HEK293 (cell line): ENCODE data around the gene ERG.

ENCODE experiments used
- PRDM6 ChIP-seq: fragments of 450-650 bp; formaldehyde crosslinking; IDR thresholded peaks from 2 replicates; pipeline ENCODE4 v1.5.1; 2017; ENCODE audit warnings: missing biosample characterization, missing genetic modification characterization
- REST ChIP-seq: fragments of 450-650 bp; formaldehyde crosslinking; IDR thresholded peaks from 2 replicates; pipeline ENCODE4 v1.5.1; 2016; ENCODE audit warnings: missing biosample characterization, missing genetic modification characterization
- ZBTB10 ChIP-seq: fragments of 450-650 bp; formaldehyde crosslinking; IDR thresholded peaks from 2 replicates; pipeline ENCODE4 v1.5.1; 2016; ENCODE audit warnings: missing biosample characterization, missing genetic modification characterization
- ZFP41 ChIP-seq: fragments of 450-650 bp; formaldehyde crosslinking; IDR thresholded peaks from 2 replicates; pipeline ENCODE4 v1.5.1; 2016; ENCODE audit warnings: missing biosample characterization, missing genetic modification characterization, borderline replicate concordance
- ZNF324 ChIP-seq: fragments of 450-650 bp; formaldehyde crosslinking; IDR thresholded peaks from 2 replicates; pipeline ENCODE4 v1.5.1; 2016; ENCODE audit warnings: missing biosample characterization, missing genetic modification characterization
- ZNF626 ChIP-seq: fragments of 450-650 bp; sonication (Bioruptor Pico); formaldehyde crosslinking; IDR thresholded peaks from 2 replicates; pipeline ENCODE4 v1.5.1; 2018; ENCODE audit warnings: missing biosample characterization, missing genetic modification characterization, inconsistent platforms
- ZNF704 ChIP-seq: fragments of 450-650 bp; formaldehyde crosslinking; IDR thresholded peaks from 2 replicates; pipeline ENCODE4 v1.5.1; 2016; ENCODE audit warnings: missing biosample characterization, missing genetic modification characterization
- ZNF830 ChIP-seq: fragments of 450-650 bp; IDR thresholded peaks from 2 replicates; pipeline ENCODE4 v1.5.0; 2018; ENCODE audit warnings: missing biosample characterization, missing genetic modification characterization, low read depth, mild to moderate bottlenecking, moderate library complexity
- TF ChIP-seq, protein P1 (sequence below): fragments of 450-650 bp; formaldehyde crosslinking; IDR thresholded peaks from 2 replicates; pipeline ENCODE4 v1.5.1; 2016; ENCODE audit warnings: missing biosample characterization, missing genetic modification characterization
- TF ChIP-seq, protein P2 (sequence below): fragments of 450-650 bp; formaldehyde crosslinking; IDR thresholded peaks from 2 replicates; pipeline ENCODE4 v1.5.1; 2016; ENCODE audit warnings: missing biosample characterization, missing genetic modification characterization

GRCh38 chr21:38420140-38420539 is 78.1 kb downstream of the ERG start:
- TF ChIP-seq REST (tag by site-specific recombination) (no peak), ZNF626 (tag by site-specific recombination) (no peak), ZNF324 (tag by site-specific recombination) (no peak), ZBTB10 (tag by site-specific recombination) (no peak), PRDM6 (tag by site-specific recombination) (no peak), ZNF830 (no peak), ZFP41 (tag by site-specific recombination) (no peak), ZNF704 (tag by site-specific recombination) (no peak)
- TF ChIP-seq, protein P1, sequence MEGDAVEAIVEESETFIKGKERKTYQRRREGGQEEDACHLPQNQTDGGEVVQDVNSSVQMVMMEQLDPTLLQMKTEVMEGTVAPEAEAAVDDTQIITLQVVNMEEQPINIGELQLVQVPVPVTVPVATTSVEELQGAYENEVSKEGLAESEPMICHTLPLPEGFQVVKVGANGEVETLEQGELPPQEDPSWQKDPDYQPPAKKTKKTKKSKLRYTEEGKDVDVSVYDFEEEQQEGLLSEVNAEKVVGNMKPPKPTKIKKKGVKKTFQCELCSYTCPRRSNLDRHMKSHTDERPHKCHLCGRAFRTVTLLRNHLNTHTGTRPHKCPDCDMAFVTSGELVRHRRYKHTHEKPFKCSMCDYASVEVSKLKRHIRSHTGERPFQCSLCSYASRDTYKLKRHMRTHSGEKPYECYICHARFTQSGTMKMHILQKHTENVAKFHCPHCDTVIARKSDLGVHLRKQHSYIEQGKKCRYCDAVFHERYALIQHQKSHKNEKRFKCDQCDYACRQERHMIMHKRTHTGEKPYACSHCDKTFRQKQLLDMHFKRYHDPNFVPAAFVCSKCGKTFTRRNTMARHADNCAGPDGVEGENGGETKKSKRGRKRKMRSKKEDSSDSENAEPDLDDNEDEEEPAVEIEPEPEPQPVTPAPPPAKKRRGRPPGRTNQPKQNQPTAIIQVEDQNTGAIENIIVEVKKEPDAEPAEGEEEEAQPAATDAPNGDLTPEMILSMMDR, result no peak
- TF ChIP-seq, protein P2, sequence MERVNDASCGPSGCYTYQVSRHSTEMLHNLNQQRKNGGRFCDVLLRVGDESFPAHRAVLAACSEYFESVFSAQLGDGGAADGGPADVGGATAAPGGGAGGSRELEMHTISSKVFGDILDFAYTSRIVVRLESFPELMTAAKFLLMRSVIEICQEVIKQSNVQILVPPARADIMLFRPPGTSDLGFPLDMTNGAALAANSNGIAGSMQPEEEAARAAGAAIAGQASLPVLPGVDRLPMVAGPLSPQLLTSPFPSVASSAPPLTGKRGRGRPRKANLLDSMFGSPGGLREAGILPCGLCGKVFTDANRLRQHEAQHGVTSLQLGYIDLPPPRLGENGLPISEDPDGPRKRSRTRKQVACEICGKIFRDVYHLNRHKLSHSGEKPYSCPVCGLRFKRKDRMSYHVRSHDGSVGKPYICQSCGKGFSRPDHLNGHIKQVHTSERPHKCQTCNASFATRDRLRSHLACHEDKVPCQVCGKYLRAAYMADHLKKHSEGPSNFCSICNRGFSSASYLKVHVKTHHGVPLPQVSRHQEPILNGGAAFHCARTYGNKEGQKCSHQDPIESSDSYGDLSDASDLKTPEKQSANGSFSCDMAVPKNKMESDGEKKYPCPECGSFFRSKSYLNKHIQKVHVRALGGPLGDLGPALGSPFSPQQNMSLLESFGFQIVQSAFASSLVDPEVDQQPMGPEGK (tag by site-specific recombination), result no peak
